Karpas-422 (cell line): Measurements from ENCODE around the gene KCNAB2. TPM values are rescaled to one million over a fixed set of nuclear protein-coding genes. Genes with fewer than 3 reads are reported as not detected.

Experiments used
- DNase-seq: peaks from one replicate; pipeline ENCODE4 v3.0.0-alpha.2; 2015
- H2AFZ ChIP-seq: fragments of 200-600 bp; sonication (generic); 2 replicates; pipeline ENCODE4 v1.6.1; 2014; ENCODE audit warnings: antibody characterized with exemption, low read length, mixed read lengths
- H3K27ac ChIP-seq: fragments of 200-600 bp; sonication (generic); 2 replicates; pipeline ENCODE4 v1.5.1; 2014; ENCODE audit warnings: mild to moderate bottlenecking, low read length, moderate library complexity
- H3K27me3 ChIP-seq: fragments of 200-600 bp; sonication (generic); 2 replicates; pipeline ENCODE4 v1.6.1; 2014; ENCODE audit warnings: low read length, mixed read lengths
- H3K36me3 ChIP-seq: fragments of 200-600 bp; sonication (generic); 2 replicates; pipeline ENCODE4 v1.6.1; 2014; ENCODE audit warnings: low read length, mixed read lengths; ENCODE audit not compliant: insufficient read depth
- H3K4me1 ChIP-seq: fragments of 200-600 bp; sonication (generic); 2 replicates; pipeline ENCODE4 v1.6.1; 2014; ENCODE audit warnings: mild to moderate bottlenecking, low read length, mixed read lengths
- H3K4me2 ChIP-seq: fragments of 200-600 bp; sonication (generic); 2 replicates; pipeline ENCODE4 v1.6.1; 2014; ENCODE audit warnings: low read length, low read depth, mild to moderate bottlenecking; ENCODE audit not compliant: poor library complexity, severe bottlenecking
- H3K4me3 ChIP-seq: fragments of 200-600 bp; sonication (generic); 2 replicates; pipeline ENCODE4 v1.5.1; 2014; ENCODE audit warnings: mild to moderate bottlenecking, antibody characterized with exemption, low read length, mixed read lengths
- H3K79me2 ChIP-seq: fragments of 200-600 bp; sonication (generic); 2 replicates; pipeline ENCODE4 v1.6.1; 2014; ENCODE audit warnings: mild to moderate bottlenecking, low read length, mixed read lengths
- H3K9ac ChIP-seq: fragments of 200-600 bp; sonication (generic); 2 replicates; pipeline ENCODE4 v1.6.0; 2014; ENCODE audit warnings: low read length
- H3K9me2 ChIP-seq: fragments of 200-600 bp; sonication (generic), shearing (Covaris generic); replicated peaks from 2 replicates; pipeline ENCODE4 v1.6.0; 2014; ENCODE audit warnings: mild to moderate bottlenecking, low read length, moderate library complexity; ENCODE audit not compliant: insufficient read depth
- H3K9me3 ChIP-seq: fragments of 300-700, 200-600 bp; sonication (generic); 2 replicates; pipeline ENCODE4 v1.6.1; 2014; ENCODE audit warnings: low read length, mixed read lengths
- H4K20me1 ChIP-seq: fragments of 200-600 bp; sonication (generic); 2 replicates; pipeline ENCODE4 v1.6.1; 2014; ENCODE audit warnings: mild to moderate bottlenecking, antibody characterized with exemption, low read length, low read depth; ENCODE audit not compliant: insufficient read depth
- total RNA-seq: library from RNA; depleted of rRNA; stranded (reverse); fragments of >200 nt; shearing (Covaris generic); gene quantifications from 2 replicates; pipeline ENCODE4 v1.2.3, GENCODE V29; 2014; ENCODE audit warnings: low replicate concordance

Gene KCNAB2
- total RNA-seq, 1 experiment from 2014 or later = 27.3 TPM

DNA sequence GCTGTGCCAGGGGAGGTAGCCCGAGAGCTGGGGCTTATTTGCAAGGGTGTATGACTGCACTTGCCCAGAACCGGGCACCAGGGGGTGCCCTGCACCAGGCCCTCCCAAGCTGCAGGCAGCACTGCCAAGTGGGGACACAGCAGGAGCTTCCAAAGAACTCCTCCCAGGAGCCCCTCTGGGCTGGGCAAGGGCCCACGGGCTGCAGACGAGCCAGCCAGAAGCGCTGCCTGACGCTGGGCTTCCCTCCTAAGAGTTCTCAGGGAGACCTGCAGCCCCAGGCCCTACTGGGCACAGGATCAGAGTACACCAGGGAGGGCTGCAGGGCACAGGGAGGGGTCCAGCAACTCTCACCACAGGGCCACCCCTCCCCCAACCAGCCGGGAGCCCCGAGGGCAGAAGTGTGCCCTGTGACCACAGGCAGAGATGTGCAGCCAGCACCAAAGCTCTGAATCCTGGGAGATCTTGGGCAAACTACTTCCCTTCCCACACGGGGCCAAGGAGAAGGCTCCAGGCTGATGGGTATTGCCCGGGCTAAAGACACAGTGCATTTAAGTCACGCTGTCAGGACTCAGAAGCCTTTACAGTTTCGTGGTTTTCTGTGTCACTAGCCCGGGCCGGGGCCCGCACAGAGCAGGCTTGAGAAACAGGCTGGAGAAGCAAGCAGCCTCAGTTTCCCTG, 63.4 kb downstream of the KCNAB2 start:
- no peak overlapping the region for H3K4me2 ChIP-seq
- H3K36me3 ChIP-seq = no peaks in the 10 kb centered on the region
- H3K4me3 ChIP-seq = no peak overlapping the region
- H3K9me2 ChIP-seq = no peaks in the 10 kb centered on the region
- no peaks in the 10 kb centered on the region for H3K9me3 ChIP-seq
- no peak overlapping the region for H2AFZ ChIP-seq
- H3K27me3 ChIP-seq = no peaks in the 10 kb centered on the region
- peak; percentile 85 for DNase-seq
- H3K9ac ChIP-seq = no peak overlapping the region
- H3K79me2 ChIP-seq = no peaks in the 10 kb centered on the region
- no peaks in the 10 kb centered on the region for H4K20me1 ChIP-seq
- peaks cover 10% of the 10 kb centered on the region for H3K4me1 ChIP-seq
- no peak overlapping the region for H3K27ac ChIP-seq

DNA sequence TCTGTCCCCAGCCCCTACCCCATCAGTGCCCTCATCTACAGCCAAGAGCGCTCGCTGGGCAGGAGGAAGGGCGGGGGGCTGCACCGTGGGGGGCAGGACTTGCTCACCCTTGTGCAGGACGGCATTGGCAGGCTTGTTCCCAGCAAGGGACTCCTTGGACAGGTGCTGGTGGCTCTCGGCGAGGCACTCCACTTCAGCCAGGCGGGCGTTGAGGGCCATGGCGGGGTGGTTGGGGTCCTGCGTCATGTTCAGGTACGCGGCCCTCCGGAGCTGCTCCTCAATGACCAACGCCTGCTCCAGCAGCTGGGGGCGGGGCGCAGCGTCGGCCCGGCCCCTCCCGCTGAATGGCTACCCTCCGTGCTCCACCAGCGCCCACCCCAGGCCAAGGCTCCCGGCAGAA, 64.0 kb downstream of the KCNAB2 start:
- H3K79me2 ChIP-seq = no peaks in the 10 kb centered on the region
- no peak overlapping the region for H2AFZ ChIP-seq
- H3K4me1 ChIP-seq = peaks cover 10% of the 10 kb centered on the region
- H4K20me1 ChIP-seq = no peaks in the 10 kb centered on the region
- no peak overlapping the region for H3K27ac ChIP-seq
- DNase-seq = no peak
- H3K9me3 ChIP-seq = no peaks in the 10 kb centered on the region
- H3K9ac ChIP-seq = no peak overlapping the region
- no peaks in the 10 kb centered on the region for H3K27me3 ChIP-seq
- no peak overlapping the region for H3K4me3 ChIP-seq
- H3K9me2 ChIP-seq = no peaks in the 10 kb centered on the region
- H3K4me2 ChIP-seq = no peak overlapping the region
- no peaks in the 10 kb centered on the region for H3K36me3 ChIP-seq

DNA sequence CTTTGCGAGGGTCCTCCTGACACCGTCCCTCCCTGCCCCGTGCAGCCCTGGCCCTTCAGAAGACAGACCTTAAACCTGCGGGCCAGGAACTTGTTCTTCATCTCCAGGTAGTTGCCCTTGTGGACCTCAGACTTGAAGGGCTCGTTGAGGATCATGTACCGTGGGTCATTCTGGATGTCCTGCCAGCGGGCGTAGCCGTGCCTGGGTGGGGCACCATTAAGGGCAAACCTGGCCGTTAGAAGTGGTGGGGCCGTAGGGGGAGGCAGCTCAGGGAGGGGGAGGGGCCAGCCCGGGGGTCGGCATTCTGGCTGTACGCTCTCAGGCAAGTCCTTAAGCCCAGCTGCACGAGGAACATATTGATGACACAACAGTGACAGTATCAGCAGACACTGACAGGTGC, 64.6 kb downstream of the KCNAB2 start:
- no peak for DNase-seq
- no peaks in the 10 kb centered on the region for H3K27me3 ChIP-seq
- no peaks in the 10 kb centered on the region for H3K36me3 ChIP-seq
- H3K9me3 ChIP-seq = no peaks in the 10 kb centered on the region
- H2AFZ ChIP-seq = no peak overlapping the region
- H4K20me1 ChIP-seq = no peaks in the 10 kb centered on the region
- H3K9me2 ChIP-seq = no peaks in the 10 kb centered on the region
- peaks cover 6% of the 10 kb centered on the region for H3K4me1 ChIP-seq
- H3K4me3 ChIP-seq = no peak overlapping the region
- no peak overlapping the region for H3K27ac ChIP-seq
- no peak overlapping the region for H3K4me2 ChIP-seq
- no peak overlapping the region for H3K9ac ChIP-seq
- H3K79me2 ChIP-seq = no peaks in the 10 kb centered on the region

GRCh38 chr1:6111571-6111970, 65.9 kb downstream of the KCNAB2 start:
- H4K20me1 ChIP-seq = no peaks in the 10 kb centered on the region
- no peaks in the 10 kb centered on the region for H3K9me3 ChIP-seq
- no peak overlapping the region for H3K4me3 ChIP-seq
- H3K4me1 ChIP-seq = no peaks in the 10 kb centered on the region
- no peak overlapping the region for H3K27ac ChIP-seq
- no peak overlapping the region for H3K9ac ChIP-seq
- H3K36me3 ChIP-seq = no peaks in the 10 kb centered on the region
- H3K4me2 ChIP-seq = no peak overlapping the region
- no peaks in the 10 kb centered on the region for H3K79me2 ChIP-seq
- no peaks in the 10 kb centered on the region for H3K27me3 ChIP-seq
- DNase-seq = no peak
- H3K9me2 ChIP-seq = no peaks in the 10 kb centered on the region
- H2AFZ ChIP-seq = no peak overlapping the region

DNA sequence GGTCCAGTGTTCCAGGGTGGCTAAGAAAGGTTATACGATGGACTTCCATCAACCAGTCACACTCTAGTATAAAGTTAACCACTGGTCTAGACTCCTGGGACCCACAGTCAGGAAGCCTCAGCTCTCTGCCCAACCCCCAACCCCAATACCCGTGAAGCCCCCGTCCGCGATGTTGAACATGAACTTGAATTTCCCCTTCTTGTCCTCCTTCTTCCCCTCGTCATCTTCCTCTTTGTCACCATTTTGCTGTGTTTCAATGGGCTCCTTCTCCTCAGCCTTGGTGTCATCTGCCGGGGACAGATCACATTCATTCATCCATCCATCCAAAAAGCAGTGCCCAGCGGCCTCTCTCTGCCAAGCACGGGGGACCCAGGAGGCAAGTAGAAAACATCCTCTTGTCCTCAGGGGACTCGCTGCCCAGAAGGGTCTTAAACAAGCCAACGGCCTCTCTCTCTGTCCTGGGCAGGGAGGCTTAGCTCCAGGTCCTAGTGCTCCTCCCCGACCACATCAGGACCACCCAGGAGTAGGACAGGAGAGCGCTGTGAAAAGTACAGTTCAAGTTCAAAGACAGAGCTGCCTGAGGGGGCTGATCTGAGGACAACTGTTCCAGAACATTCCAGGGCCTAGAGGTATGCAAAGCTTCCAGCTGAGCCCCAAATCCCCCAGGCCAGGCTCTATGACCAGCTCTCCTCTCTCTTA, 66.5 kb downstream of the KCNAB2 start:
- no peaks in the 10 kb centered on the region for H3K9me3 ChIP-seq
- no peak overlapping the region for H3K9ac ChIP-seq
- no peak overlapping the region for H2AFZ ChIP-seq
- no peaks in the 10 kb centered on the region for H3K9me2 ChIP-seq
- H4K20me1 ChIP-seq = no peaks in the 10 kb centered on the region
- no peaks in the 10 kb centered on the region for H3K79me2 ChIP-seq
- H3K4me1 ChIP-seq = no peaks in the 10 kb centered on the region
- H3K4me3 ChIP-seq = no peak overlapping the region
- no peaks in the 10 kb centered on the region for H3K36me3 ChIP-seq
- DNase-seq = no peak
- H3K4me2 ChIP-seq = no peak overlapping the region
- no peak overlapping the region for H3K27ac ChIP-seq
- no peaks in the 10 kb centered on the region for H3K27me3 ChIP-seq

DNA sequence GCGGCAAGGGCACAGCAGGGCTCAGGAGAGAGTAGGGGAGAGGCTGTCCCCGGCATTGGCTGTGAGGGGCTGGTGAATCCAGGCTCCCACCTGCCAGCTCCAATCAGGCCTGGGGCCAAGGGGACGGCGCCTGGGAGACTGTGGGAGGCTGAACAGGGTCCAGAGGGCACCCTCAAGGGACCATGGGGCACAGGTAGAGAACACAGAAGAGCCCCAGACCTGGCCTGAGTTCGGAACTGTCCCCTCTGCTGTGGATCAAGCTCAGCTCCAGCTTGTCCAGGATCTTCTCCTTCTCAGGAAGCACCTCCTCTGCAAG, 67.0 kb downstream of the KCNAB2 start:
- no peak overlapping the region for H3K27ac ChIP-seq
- no peak overlapping the region for H3K4me2 ChIP-seq
- no peaks in the 10 kb centered on the region for H3K79me2 ChIP-seq
- H3K9ac ChIP-seq = no peak overlapping the region
- no peaks in the 10 kb centered on the region; the same call in 1 of the 2 replicates for H3K9me3 ChIP-seq
- no peak overlapping the region for H2AFZ ChIP-seq
- no peaks in the 10 kb centered on the region for H3K4me1 ChIP-seq
- H3K27me3 ChIP-seq = no peaks in the 10 kb centered on the region
- no peaks in the 10 kb centered on the region for H3K9me2 ChIP-seq
- no peak overlapping the region for H3K4me3 ChIP-seq
- H3K36me3 ChIP-seq = no peaks in the 10 kb centered on the region
- no peak for DNase-seq
- H4K20me1 ChIP-seq = no peaks in the 10 kb centered on the region

DNA sequence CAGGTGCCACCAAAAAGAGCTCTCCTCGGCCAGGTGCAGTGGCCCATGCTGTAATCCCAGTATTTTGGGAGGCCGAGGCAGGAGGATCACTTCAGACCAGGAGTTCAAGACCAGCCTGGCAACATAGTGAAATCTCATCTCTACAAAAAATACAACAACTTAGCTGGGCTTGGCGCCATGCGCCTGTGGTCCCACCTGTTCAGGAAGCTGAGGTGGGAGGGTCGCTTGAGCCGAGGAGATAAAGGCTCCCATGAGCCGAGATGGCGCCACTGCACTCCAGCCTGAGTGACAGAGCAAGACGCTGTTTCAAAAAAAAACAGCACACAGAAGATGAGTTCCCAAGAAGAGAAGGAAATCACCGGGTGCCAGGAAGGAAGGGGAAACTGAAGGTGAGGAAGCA, 67.4 kb downstream of the KCNAB2 start:
- H3K4me3 ChIP-seq = no peak overlapping the region
- H3K27me3 ChIP-seq = no peaks in the 10 kb centered on the region
- H3K79me2 ChIP-seq = no peaks in the 10 kb centered on the region
- no peaks in the 10 kb centered on the region for H3K4me1 ChIP-seq
- no peak for DNase-seq
- H3K4me2 ChIP-seq = no peak overlapping the region
- no peaks in the 10 kb centered on the region; the same call in 1 of the 2 replicates for H3K9me3 ChIP-seq
- H3K27ac ChIP-seq = no peak overlapping the region
- H4K20me1 ChIP-seq = no peaks in the 10 kb centered on the region
- no peak overlapping the region for H2AFZ ChIP-seq
- H3K36me3 ChIP-seq = no peaks in the 10 kb centered on the region
- no peaks in the 10 kb centered on the region for H3K9me2 ChIP-seq
- no peak overlapping the region for H3K9ac ChIP-seq

DNA sequence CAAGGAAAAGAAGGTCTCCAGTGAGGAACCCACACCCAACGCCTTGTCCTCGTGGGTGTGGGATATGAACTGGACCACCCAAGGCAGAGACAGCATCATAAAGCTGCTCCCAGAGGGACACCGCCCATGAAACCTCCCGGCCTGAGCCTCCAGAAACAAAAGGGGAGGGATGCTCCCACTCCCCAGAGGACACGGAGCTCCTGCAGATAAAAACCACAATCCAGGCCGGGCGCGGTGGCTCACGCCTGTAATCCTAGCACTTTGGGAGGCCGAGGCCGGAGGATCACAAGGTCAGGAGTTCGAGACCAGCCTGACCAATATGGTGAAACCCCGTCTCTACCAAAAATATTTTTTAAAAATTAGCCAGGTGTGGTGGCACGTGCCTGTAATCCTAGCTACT, 68.1 kb downstream of the KCNAB2 start:
- Histone ChIP-seq H3K36me3 (no peaks in the 10 kb centered on the region), H2AFZ (no peak overlapping the region), H3K27me3 (no peaks in the 10 kb centered on the region), H3K4me1 (no peaks in the 10 kb centered on the region), H3K9me3 (no peaks in the 10 kb centered on the region; the same call in 1 of the 2 replicates), H4K20me1 (no peaks in the 10 kb centered on the region), H3K27ac (no peak overlapping the region), H3K4me2 (no peak overlapping the region), H3K9ac (no peak overlapping the region), H3K79me2 (no peaks in the 10 kb centered on the region), H3K4me3 (no peak overlapping the region), H3K9me2 (no peaks in the 10 kb centered on the region)
- DNase-seq = no peak
